GM12892 (cell line): ENCODE measurements around the gene ABLIM1.

ENCODE experiments used
- POLR2A ChIP-seq: IDR thresholded peaks from 2 replicates; pipeline ENCODE4 v1.6.1; 2011; ENCODE audit warnings: low read depth, low read length, control low read depth
- TAF1 ChIP-seq: IDR thresholded peaks from 2 replicates; pipeline ENCODE4 v1.6.1; 2011; ENCODE audit warnings: low read depth, mild to moderate bottlenecking, control low read depth, low read length, borderline replicate concordance

- no peak for TF ChIP-seq TAF1
- TF ChIP-seq POLR2A, result no peak
Measured at GRCh38 chr10:114458955-114459354, 199.1 kb downstream of the ABLIM1 start.
